HepG2 (cell line): Measurements from ENCODE around the gene FBXW8. TPM values are rescaled to one million over a fixed set of nuclear protein-coding genes. Genes with fewer than 3 reads are reported as not detected.

Experiments
- ATAC-seq: fragments of 200-7000 bp; cut with Tn5 transposase; 3 replicates; pipeline ENCODE4 v1.9.1; 2020; ENCODE audit warnings: mild to moderate bottlenecking, moderate library complexity
- BruUV-seq: library from RNA; stranded (reverse); fragments of 400-500 nt; replicated peaks from 2 replicates; lab custom pipeline; 2021; lab: Mats Ljungman, UMichigan
- CTCF ChIA-PET: fragments of 300-600 bp; formaldehyde crosslinking; extraction: SDS; loops from one replicate; lab custom pipeline; 2021; ENCODE audit warnings: low total read pairs, inconsistent platforms, low intra/inter-chr PET ratio; lab: Yijun Ruan, JAX
- POLR2A ChIA-PET: fragments of 350-600 bp; sonication (Branson Sonifier 250); formaldehyde crosslinking; loops from one replicate; lab custom pipeline; 2020; ENCODE audit warnings: antibody characterized with exemption, inconsistent platforms; lab: Yijun Ruan, JAX
- DNase-seq: peaks from one replicate; pipeline ENCODE4 v3.0.0-alpha.2; 2015; ENCODE audit warnings: low spot score
- FAIRE-seq: peaks from 3 replicates; lab custom pipeline; 2011; peaks lifted over from hg19 to GRCh38; lab: Jason Lieb, UNC
- H2AFZ ChIP-seq: one replicate; pipeline ENCODE4 v1.6.1; 2011; ENCODE audit warnings: low read length, inconsistent platforms
- H3K27ac ChIP-seq: fragments of 300-600 bp; 3 replicates; pipeline ENCODE4 v1.8.0; 2011; ENCODE audit warnings: mixed run types, mild to moderate bottlenecking, mixed read lengths, low read length, inconsistent platforms; ENCODE audit not compliant: insufficient read depth; ENCODE audit errors: extremely low read length
- H3K27me3 ChIP-seq, 2 experiments: fragments of 200-600 bp in 1 of 2; 2 replicates in 1 of 2; 3 replicates in 1 of 2; pipeline versions ENCODE4 v1.6.0 to v1.8.0; 2011; ENCODE audit warnings: low read length in 2 of 2, mild to moderate bottlenecking in 2 of 2, moderate library complexity in 2 of 2, inconsistent platforms in 1 of 2; ENCODE audit not compliant: insufficient read depth in 2 of 2, control insufficient read depth in 1 of 2
- H3K36me3 ChIP-seq, 2 experiments: fragments of 200-600 bp in 1 of 2; replicated peaks in 1 of 2; 2 replicates in 1 of 2; 3 replicates in 1 of 2; pipeline versions ENCODE4 v1.5.1 to v1.8.0; 2011; ENCODE audit warnings: low read length in 2 of 2, inconsistent platforms in 1 of 2; ENCODE audit not compliant: insufficient read depth in 2 of 2, control insufficient read depth in 1 of 2
- H3K4me1 ChIP-seq: 2 replicates; pipeline ENCODE4 v1.5.1; 2012; ENCODE audit warnings: low read length, inconsistent platforms; ENCODE audit not compliant: insufficient read depth
- H3K4me2 ChIP-seq: 2 replicates; pipeline ENCODE4 v1.6.0; 2011; ENCODE audit warnings: low read depth, low read length, inconsistent platforms
- H3K4me3 ChIP-seq, 3 experiments: fragments of 200-600 bp in 1 of 3; sonication (generic), shearing (Covaris generic) in 1 of 3; replicated peaks in 1 of 3; 2 replicates each; pipeline ENCODE4 v1.5.1; 2011 to 2016; ENCODE audit warnings: low read length in 3 of 3, inconsistent platforms in 2 of 3, low read depth in 2 of 3, mild to moderate bottlenecking in 2 of 3, control low read depth in 1 of 3, mixed read lengths in 1 of 3; ENCODE audit not compliant: insufficient read depth in 1 of 3
- H3K79me2 ChIP-seq: one replicate; pipeline ENCODE4 v1.6.1; 2011; ENCODE audit warnings: low read length, inconsistent platforms; ENCODE audit not compliant: insufficient read depth
- H3K9ac ChIP-seq: 2 replicates; pipeline ENCODE4 v1.6.0; 2011; ENCODE audit warnings: mild to moderate bottlenecking, low read depth, low read length, inconsistent platforms; ENCODE audit not compliant: insufficient read depth
- H3K9me3 ChIP-seq: 2 replicates; pipeline ENCODE4 v1.5.1; 2012; ENCODE audit warnings: mild to moderate bottlenecking, low read length
- H4K20me1 ChIP-seq: 2 replicates; pipeline ENCODE4 v1.6.0; 2011; ENCODE audit warnings: inconsistent platforms, mild to moderate bottlenecking, low read length, moderate library complexity; ENCODE audit not compliant: insufficient read depth
- ELF1 ChIP-seq: sonication (generic); formaldehyde crosslinking; IDR thresholded peaks from 2 replicates; pipeline ENCODE4 v1.4.0; 2020; ENCODE audit warnings: missing genetic modification reagents
- HNF4G ChIP-seq, 2 experiments: sonication (generic) in 1 of 2; formaldehyde crosslinking in 1 of 2; IDR thresholded peaks; 2 replicates each; pipeline versions ENCODE4 v1.4.0 to v1.6.1; 2011 to 2020; ENCODE audit warnings: borderline replicate concordance in 2 of 2, low read depth in 2 of 2, mild to moderate bottlenecking in 2 of 2, low read length in 1 of 2, missing genetic modification reagents in 1 of 2, moderate library complexity in 1 of 2
- JDP2 ChIP-seq: sonication (generic); formaldehyde crosslinking; IDR thresholded peaks from 2 replicates; pipeline ENCODE4 v1.8.1; 2022; ENCODE audit warnings: missing genetic modification reagents, borderline replicate concordance
- KDM5A ChIP-seq: fragments of 200-600 bp; sonication (generic); IDR thresholded peaks from 2 replicates; pipeline ENCODE4 v1.7.0; 2018; ENCODE audit warnings: antibody characterized with exemption, mild to moderate bottlenecking, low read length, borderline replicate concordance
- RAD21 ChIP-seq: fragments of 450-650 bp; formaldehyde crosslinking; IDR thresholded peaks from 2 replicates; pipeline ENCODE4 v1.5.0; 2020; ENCODE audit warnings: mild to moderate bottlenecking
- RBM22 ChIP-seq: fragments of 200-400 bp; formaldehyde crosslinking; optimal IDR thresholded peaks from 2 replicates; pipeline ENCODE3; 2017; ENCODE audit warnings: mild to moderate bottlenecking, low read length, moderate library complexity
- ZFY ChIP-seq: sonication (generic); formaldehyde crosslinking; IDR thresholded peaks from 2 replicates; pipeline ENCODE4 v1.4.0; 2020; ENCODE audit warnings: missing genetic modification reagents
- ZNF160 ChIP-seq: sonication (generic); formaldehyde crosslinking; IDR thresholded peaks from 2 replicates; pipeline ENCODE4 v1.8.0; 2022; ENCODE audit warnings: mild to moderate bottlenecking, inconsistent platforms, missing genetic modification reagents
- ZNF33A ChIP-seq: sonication (generic); formaldehyde crosslinking; IDR thresholded peaks from 2 replicates; pipeline ENCODE4 v1.5.1; 2020; ENCODE audit warnings: missing genetic modification reagents, mild to moderate bottlenecking, moderate library complexity, borderline replicate concordance
- ZNF605 ChIP-seq: sonication (generic); formaldehyde crosslinking; IDR thresholded peaks from 2 replicates; pipeline ENCODE4 v1.8.0; 2022; ENCODE audit warnings: mild to moderate bottlenecking, missing genetic modification reagents
- ZNF607 ChIP-seq: sonication (generic); formaldehyde crosslinking; IDR thresholded peaks from 2 replicates; pipeline ENCODE4 v1.5.1; 2020; ENCODE audit warnings: missing genetic modification reagents, mild to moderate bottlenecking, borderline replicate concordance
- ZNF782 ChIP-seq: sonication (generic); formaldehyde crosslinking; IDR thresholded peaks from 2 replicates; pipeline ENCODE4 v1.4.0; 2020; ENCODE audit warnings: missing genetic modification reagents, mild to moderate bottlenecking, borderline replicate concordance
- ZSCAN21 ChIP-seq: sonication (generic); formaldehyde crosslinking; IDR thresholded peaks from 2 replicates; pipeline ENCODE4 v1.8.0; 2022; ENCODE audit warnings: mild to moderate bottlenecking, missing genetic modification reagents, moderate library complexity, borderline replicate concordance
- WGBS: methylation state at CpG from one replicate; pipeline ENCODE4 v1.1.6; 2017; ENCODE audit warnings: low lambda C conversion rate; 5-methylcytosine and 5-hydroxymethylcytosine counted together
- in situ Hi-C: cut with HindIII; loops from 2 replicates; pipeline ENCODE4 v1.10.0; 2017; ENCODE audit warnings: low pct_unique_long_range_greater_than_20kb; ENCODE audit not compliant: extremely low pct_ligation_motif_present
- intact Hi-C: fragments of 100-400 bp; cut with micrococcal nuclease; formaldehyde crosslinking; loops from one replicate; pipeline ENCODE4 v1.10.0; 2022; ENCODE audit not compliant: unreplicated experiment
- polyA plus RNA-seq, 8 experiments: library from polyadenylated mRNA; depleted of rRNA in 3 of 8; stranded (reverse) in 7 of 8; unstranded in 1 of 8; fragments of >200 nt; fragmentation: Illumina TruSeq in 4 of 8; extraction: Trizol in 4 of 8; gene quantifications; 2 replicates each; pipeline versions ENCODE4 v1.2.1 to v1.2.3, GENCODE V29; 2011 to 2016; ENCODE audit warnings: low read depth in 4 of 8, missing spikeins in 1 of 8, mixed read lengths in 1 of 8; ENCODE audit not compliant: insufficient read depth in 1 of 8
- total RNA-seq, 5 experiments: library from RNA; depleted of rRNA; stranded (reverse); fragments of >200 nt; fragmentation: Illumina TruSeq; extraction: Trizol; gene quantifications; 2 replicates each; pipeline ENCODE4 v1.2.3, GENCODE V29; 2016; ENCODE audit warnings: low read depth in 1 of 5

FBXW8 gene
- total and polyA plus RNA-seq, 2 of the 13 experiments (the other 11 are each of a cell fraction or from before 2014, with no cell fraction given), result 5.1 to 5.9 TPM

DNA sequence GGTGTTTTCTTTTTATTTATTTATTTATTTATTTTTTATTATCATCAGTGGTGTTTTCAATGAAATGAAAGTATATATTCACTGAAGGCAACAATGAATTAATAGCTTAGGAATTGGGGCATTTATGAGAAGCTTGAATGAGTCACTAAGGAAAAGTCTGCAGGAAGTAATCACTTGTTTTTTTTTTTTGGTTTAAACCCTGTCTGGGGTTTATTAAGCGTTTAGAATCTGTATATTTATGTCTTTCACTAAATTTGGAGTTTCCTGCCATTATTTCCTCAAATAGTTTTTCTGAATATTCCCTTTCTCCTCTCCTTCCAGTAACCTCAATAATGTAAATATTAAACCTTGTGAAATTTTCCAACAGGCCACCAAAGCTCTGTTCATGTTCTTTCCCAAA lies 103.0 kb downstream of the FBXW8 start (continued):
- no peak for TF ChIP-seq ZNF160 (CRISPR knock-in tag)
- no peak for TF ChIP-seq RAD21 (CRISPR knock-in tag)
- no peak for TF ChIP-seq KDM5A
- no peak for TF ChIP-seq ZNF607
- no peak for TF ChIP-seq ZNF605 (CRISPR knock-in tag)
- TF ChIP-seq JDP2 (CRISPR knock-in tag), result no peak

DNA sequence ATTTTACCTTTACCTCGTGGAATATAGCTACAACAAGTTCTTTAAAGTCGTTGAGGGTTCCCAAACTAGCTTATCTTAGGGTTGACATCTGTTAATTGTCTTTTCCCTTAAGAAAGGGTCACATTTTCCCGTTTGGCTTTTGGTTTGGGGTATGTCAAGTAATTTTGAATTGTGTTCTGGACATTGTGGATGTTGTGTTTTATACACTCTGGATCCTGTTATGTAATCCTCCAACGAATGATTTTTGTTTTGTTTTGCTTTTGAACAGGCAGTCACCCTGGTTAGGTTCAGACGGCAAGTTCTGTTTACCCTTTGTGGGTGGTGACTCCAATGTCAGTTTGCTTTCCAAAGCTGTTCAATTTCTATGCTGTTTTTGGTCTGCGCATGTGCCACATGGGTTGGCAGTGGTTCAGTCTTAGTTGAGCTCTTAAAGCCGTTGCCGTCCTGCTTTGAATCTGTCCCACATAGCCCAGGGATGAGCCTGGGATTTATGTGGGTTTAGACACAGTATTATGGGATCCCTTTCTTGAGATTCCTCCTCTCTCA lies 103.7 kb downstream of the FBXW8 start:
- DNase-seq (no peak), FAIRE-seq (no peak)
- H2AFZ ChIP-seq, result no peak overlapping the region
- POLR2A ChIA-PET, result no interaction called here
- no peaks in the 10 kb centered on the region for H3K79me2 ChIP-seq
- H3K4me3 ChIP-seq, result no peak overlapping the region
- no peak for TF ChIP-seq ZNF33A (CRISPR knock-in tag)
- no peak for TF ChIP-seq HNF4G (IDR thresholded peaks at IDR 0.05; ENCODE audit: borderline replicate concordance, low read depth, low read length)
- TF ChIP-seq HNF4G (CRISPR knock-in tag; IDR thresholded peaks at IDR 0.05; ENCODE audit: borderline replicate concordance, low read depth), result no peak
- no peak for TF ChIP-seq ZNF782 (CRISPR knock-in tag)
- TF ChIP-seq ELF1, result no peak
- TF ChIP-seq ZSCAN21, result no peak
- no peak for TF ChIP-seq ZFY
- peak; percentile 49 for TF ChIP-seq RBM22
- TF ChIP-seq, all 625 proteins: peak for 1
- intact Hi-C loops (no loop called here), in situ Hi-C loops (no loop called here)
- Histone ChIP-seq H3K4me1 (no peaks in the 10 kb centered on the region), H3K9me3 (no peaks in the 10 kb centered on the region), H3K36me3 (peaks cover 7 to 36% of the 10 kb centered on the region in 2 experiments; a peak in 4 of 5 replicates), H4K20me1 (no peaks in the 10 kb centered on the region), H3K27ac (no peak overlapping the region), H3K9ac (no peak overlapping the region), H3K27me3 (no peaks in the 10 kb centered on the region), H3K4me2 (no peak overlapping the region)
- CTCF ChIA-PET, result no interaction called here
- no TSS peak for BruUV-seq
- no peak for ATAC-seq
- WGBS, result 68% methylated on average over 8 of the region's 8 CpGs
